GM15510 (cell line): ENCODE results near the gene C2CD2.

ENCODE experiments used
- POLR2A ChIP-seq: IDR thresholded peaks from 3 replicates; pipeline ENCODE4 v1.6.1; 2011; ENCODE audit warnings: borderline replicate concordance; ENCODE audit not compliant: insufficient read length; ENCODE audit errors: extremely low read depth

Gene C2CD2

DNA sequence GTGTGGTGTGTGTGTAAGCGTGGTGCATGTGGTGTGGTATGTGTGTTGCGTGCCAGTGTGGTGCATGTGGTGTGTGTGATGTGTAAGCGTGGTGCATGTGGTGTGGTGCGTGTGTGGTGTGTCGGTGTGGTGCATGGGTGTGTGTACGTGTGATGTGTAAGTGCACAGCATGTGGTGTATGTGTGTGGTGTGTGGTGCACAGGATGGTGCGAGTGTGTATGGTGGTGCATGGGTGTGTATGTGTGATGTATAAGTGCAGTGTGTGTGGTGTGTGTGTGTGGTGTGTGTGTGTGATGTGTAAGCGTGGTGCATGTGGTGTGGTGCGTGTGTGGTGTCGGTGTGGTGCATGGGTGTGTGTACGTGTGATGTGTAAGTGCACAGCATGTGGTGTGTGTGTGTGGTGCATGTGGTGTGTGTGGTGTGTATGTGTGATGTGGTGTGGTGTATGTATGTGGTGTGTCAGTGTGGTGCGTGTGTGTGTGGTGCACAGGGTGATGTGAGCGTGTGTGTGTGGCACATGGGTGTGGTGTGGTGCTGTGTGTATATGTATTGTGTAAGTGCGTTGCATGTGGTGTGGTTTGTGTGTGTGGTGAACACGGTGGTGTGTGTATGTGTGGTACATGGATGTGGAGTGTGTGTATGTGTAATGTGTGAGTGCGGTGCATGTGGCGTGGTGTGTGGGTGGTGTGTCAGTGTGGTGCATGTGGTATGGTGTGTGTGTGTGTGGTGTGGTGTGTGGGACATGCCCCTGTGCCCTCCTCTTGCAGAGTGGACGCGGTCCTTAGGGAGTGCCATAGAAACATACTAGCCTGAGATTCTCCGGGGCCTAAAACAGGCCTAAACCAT is 1.1 kb upstream of the C2CD2 start:
- no peak for TF ChIP-seq POLR2A

DNA sequence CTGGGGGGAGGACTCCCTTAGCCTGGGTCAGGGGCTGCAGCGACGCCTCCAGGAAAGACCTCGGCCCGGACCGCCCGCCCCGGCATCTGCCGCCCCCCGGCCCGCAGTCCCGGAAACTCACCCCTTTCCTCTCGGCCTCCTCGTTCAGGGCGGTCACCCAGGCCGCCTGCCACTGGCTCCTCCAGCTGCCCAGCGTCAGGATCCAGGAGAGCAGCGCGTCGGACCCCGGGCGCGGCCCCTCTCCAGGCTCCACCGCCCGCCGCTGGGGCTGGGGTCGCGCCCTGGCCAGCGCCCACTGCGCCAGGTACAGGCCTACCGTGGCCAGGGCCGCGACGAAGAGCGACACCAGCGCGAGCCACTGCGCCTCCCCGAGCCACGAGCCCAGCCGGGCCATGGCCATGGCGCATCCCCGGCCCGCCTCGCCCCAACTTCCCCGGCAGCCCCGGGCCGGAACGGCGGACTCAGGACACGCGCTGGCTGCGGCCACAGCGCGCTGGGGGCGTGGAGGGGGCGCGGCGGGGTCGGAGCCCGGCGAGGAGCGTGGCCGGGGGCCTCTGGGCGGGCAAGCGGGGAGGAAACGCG is 478 bp downstream of the C2CD2 start:
- no peak for TF ChIP-seq POLR2A

DNA sequence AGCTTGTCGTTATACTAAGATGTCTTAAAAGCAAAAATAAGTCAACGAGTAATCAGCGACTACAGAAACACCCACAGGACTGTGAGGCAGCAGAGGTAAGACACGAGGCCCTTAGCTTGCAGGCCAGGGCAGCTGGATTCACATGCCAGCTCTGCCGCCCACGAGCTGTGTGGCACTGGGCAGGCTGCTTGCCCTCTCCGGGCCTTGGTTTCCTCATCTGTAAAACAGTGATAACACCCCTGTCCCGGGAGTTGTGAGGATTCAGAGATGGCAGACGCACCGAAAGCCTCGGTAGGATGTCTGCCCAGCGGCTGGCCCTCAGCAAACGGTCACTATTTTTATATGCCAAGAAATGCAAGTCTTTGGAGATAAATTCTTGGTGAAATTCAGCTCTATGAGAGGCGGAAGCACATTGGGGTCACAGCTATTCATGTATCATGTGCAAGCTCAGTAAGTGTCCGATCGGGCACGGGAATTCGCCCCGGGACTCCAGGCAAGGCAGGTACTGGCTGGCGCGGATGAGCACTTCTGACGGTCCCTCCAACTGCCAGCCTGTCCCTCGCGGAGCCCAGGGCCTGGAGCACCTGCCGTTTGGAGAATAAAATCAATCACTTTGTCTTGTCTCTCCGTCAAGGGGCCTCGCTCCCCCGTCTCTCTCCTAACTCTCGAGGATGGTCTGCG is 1.1 kb downstream of the C2CD2 start:
- TF ChIP-seq POLR2A, result no peak

DNA sequence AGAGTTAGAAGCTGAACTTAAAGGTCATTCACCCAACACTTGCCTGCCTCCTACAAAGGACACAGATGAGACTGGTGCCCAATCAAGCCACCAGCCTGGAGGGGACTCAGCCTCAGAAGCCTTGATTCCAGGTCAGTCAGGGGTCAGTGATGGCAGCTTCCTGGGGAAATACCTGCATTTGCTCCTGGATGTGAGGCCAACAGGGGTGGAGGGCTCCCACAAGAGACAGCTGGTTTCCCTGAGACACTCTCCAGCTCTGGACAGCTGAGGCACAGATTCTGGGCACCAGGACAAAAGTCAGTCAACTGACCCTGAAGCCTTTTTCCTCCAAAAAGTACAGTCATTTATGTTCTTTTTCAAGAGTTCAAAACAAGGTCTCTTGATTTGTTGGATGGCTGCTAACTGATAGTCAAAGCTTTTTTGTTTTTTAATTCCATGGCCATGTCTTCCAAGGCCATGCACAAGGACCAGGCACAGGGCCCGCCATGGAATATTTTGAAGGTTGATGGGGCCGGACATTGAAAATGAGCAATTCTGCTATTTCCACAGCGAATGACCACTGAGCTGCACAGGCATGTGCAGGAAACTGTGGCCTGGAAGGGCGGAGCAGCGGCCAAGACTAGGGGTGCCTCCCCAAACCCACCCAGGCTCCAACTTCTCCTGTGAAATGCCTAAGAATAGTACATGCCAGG is 1.8 kb downstream of the C2CD2 start:
- TF ChIP-seq POLR2A, result no peak

DNA sequence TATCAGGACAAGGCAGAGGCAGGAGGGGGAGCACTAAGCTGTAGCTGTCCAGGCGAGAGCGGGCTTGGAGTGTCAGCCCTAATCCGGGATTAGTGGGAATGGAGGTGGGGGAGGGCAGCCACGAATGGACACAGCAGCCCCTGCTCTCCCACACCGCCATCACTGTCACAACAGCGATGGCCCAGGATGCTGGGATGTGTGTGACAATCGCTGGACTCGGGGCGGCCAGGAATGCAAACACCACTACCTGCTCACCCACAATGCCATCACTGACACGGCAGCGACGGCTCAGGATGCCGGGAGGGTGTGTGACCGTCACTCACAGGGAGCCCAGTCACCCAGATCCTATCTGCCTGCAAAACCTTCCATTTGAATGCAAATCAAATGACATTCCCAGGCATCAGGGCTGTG is 2.9 kb downstream of the C2CD2 start:
- no peak for TF ChIP-seq POLR2A

DNA sequence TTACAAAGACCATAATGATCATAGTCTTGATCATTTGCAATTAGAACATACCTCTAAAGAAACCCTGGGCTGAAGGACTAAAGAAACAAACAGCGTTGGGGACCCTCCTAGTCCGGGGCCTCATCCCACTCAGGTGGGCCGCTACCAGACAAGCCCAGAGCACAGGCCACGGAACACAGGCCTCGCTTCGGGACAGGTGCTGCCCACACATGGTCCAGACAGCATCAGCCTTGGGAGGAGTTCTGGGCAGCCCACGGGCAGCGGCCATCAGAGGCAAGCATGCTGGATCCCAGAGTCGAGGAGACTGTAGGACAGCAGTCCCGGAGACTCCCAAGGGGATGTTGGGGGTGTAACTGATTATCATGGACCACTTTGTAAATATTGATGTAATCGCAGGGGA is 4.9 kb downstream of the C2CD2 start:
- TF ChIP-seq POLR2A, result no peak

DNA sequence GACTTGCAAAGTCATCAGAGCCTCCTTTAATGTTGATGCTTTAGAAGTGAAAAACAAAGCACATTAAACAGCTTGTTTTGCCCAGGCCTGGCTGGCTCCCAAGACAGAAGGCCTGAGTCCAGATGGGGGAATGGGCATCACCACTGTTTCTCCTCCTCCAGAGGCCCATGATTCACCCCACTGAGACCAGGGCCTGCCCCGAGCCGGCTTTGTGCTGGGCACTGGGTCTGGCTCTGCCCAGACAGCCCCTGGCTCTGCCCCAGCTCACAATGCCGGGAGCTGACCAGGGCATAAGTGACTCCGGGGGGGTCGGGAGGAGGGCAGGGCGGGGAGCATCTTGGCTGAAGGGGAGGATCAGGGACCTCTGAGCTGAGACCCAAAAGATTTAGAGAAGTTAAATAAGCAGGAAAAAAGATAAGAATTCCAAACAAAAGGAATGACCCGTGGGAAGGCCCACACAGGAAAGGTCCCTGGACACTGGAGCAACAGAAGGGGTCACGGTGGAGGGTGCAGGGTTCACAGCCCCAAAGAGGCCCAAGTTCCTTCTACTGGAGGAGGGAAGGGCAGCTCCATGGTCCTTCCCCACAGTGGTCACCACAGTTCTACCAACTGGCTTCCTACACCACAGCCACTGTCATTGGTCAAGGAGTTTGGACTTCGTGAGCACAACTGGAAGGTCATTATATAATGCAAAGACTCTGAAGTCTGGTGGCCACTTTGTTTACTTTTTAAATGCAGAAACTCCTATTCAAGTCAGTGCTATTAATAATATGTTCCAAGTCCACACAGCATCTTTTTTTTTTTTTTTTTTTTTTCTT is 5.5 kb downstream of the C2CD2 start:
- no peak for TF ChIP-seq POLR2A

DNA sequence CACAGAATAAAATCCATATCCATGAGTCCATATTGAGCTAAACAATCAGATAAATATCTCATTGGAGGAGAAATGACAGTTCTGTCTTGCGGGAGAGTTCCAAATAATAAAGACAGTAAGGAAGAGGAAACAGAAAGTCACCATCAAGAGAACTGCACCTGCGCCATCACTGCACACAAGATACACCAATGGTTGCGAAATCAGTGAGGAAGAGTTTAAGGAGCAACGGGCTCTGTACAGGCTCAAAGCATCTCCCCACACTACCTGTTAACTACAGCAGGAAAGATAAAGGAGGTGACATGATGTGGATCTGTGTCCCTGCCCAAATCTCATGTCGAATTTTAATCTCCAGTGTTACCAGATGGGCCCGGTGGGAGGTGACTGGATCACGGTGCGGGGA is 7.8 kb downstream of the C2CD2 start:
- no peak for TF ChIP-seq POLR2A

DNA sequence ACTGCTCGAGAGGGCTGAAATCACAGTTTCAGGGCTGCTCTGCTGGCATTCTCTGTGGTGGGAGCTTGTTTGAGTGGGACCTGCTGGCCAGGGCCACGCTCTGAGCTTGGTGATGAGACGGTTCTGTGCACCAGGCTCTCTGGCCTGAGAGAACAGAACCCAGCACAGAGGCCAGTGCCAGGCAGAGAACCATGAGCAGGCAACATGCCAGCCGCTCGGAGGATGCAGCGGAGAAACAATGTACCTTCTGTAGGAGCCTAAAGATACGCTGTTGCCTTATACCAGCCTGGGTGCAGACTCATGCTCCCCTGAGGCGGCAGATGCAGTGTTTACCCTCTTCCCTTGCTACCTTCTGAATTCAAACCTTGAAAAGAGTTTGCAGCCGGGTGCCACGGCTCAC is 10.0 kb downstream of the C2CD2 start:
- TF ChIP-seq POLR2A, result no peak

DNA sequence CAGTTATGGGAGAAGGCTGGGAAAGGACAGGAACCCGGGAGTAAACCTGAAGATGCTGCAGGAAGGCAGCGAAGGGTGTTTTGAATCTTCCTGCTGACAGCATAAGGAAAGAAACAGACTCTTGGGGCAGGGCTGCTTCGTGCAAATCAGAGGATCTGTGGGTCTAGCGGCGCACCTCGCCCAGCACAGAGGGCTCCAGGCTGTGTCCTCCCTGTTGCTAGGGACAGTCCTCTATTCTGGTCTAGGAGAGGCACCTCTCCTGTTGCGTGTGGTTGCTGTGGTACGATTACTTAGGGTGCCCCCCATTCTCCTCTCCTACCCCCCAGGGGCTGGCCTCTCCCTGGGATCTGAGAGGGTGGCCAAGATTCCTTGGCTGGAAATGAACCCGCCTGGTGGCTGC is 11.4 kb downstream of the C2CD2 start:
- TF ChIP-seq POLR2A, result no peak

DNA sequence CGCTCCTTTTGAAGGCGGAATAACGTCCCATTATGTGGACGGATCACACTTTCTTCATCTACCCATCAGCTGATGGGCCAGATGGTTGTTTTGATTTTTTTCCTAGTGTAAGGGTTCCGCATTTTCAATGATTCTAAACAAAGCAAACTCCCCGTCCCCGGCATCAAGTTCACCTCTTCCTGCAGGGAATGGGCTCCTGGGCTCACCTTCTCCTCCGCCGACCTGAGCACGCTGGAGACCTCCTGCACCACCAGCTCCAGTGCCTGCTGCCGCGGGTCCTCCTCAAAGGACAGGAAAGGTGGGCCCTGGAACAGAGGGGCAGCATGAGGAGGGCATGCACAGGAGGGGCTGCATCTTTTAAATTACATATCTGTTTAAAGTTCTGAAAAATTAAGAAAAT is 11.9 kb downstream of the C2CD2 start:
- TF ChIP-seq POLR2A, result no peak

DNA sequence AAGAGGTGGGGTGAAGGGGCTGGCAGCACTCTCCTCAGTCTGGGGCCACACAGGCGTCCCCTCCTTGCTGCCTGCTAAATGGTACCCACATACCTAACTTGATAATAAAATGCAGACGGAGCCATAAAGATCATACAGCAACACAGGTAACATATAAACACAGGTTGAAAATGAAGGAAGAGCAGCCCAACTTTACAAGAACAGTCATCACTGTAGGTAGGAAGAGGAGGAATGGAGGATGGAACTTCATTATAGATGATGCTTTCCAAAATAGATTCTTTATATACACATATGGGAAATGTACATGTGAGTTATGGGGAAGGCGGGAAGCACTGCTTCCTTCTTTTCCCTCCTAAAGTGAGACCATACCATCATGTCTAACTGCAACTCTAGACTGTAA is 13.4 kb downstream of the C2CD2 start:
- TF ChIP-seq POLR2A, result no peak

DNA sequence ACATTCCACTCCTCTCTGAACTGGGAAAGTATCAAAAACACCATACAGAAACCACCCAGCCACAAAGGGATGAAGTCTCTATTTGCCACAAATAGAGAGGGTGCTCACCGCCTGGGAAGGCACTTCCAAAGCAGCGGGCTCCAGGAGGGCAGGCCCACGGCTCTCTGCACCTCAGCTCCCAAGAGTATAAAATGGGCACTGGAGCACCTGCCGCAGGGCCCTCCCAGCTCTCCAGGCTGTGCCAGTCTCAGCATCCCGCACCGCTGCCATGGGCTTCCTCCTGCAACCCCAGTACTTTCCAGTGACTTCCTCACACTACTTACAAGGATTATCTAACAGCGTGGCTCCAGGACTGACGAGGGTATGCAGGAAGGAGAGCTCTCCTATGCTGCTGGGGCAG is 14.4 kb downstream of the C2CD2 start:
- no peak for TF ChIP-seq POLR2A

DNA sequence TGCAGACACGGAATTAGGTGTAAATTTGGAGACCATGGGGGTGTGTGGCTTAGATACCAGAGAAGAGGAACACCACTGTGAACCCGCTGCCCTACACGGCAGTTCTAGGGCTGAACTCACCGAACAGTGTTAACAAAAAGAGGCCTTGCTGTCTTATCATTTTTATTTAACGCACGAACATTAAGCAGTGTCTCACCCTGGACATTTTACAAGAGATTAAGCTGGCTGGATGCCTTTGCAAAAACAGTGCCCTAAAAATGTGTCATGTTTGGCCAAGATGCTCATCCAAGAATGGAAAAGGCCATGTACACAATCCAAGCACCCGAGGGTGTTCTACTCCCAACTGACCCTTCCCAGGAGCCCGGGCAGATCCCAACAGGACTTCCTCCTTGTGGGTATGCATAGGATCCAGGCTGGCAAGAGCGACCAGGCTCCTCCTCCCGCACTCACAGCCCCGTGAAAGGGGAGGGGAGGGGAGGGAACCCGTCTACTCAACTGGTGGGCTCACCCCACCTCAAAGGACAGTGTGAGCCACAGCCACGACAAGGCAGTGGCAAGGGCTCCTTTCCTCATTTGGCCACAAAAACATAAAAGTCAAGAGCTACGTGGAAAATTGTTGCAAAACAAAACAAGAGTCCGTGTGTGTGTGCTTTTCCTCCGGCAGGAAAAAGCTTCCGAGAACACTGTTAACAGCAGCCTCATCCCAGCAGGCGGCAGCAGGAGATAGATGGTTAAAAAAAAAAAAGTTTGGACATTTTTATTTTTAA is 20.3 kb downstream of the C2CD2 start:
- TF ChIP-seq POLR2A, result no peak
